ENCODE results near the gene KLF2. TPM values are rescaled to one million over a fixed set of nuclear protein-coding genes. Genes with fewer than 3 reads are reported as not detected.
A peak's percentile ranks its signal among the peaks of the same experiment; 100 is the strongest.

The KLF2 gene
- total and polyA plus RNA-seq, 2 donors (not counting 1 experiment from before 2014, with no cell fraction given) = 242 to 3,965 TPM

DNA sequence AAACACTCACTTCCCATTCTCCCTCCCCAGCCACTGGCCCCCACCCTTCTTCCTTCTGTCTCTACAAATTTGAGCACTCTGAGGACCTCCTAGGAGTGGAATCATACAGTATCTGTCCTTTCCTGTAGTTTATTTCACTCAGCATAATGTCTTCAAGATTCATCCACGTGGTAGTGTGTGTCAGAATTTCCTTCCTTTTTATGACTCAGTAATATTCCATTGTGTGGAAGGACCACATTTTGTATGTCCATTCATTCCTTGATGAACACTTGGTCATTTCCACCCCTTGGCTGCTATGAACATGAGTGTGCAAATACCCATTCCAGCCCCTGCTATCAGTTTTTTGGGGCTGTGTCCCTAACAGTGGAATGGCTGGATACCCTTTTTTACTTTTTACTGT is 9.8 kb downstream of the KLF2 start:
- no peak overlapping the region for H2AFZ ChIP-seq (ENCODE audit: insufficient read depth, low read depth, low read length, poor library complexity, severe bottlenecking)
- no CpG with 5 or more reads among the region's 1 CpG for WGBS (ENCODE audit: insufficient coverage)

DNA sequence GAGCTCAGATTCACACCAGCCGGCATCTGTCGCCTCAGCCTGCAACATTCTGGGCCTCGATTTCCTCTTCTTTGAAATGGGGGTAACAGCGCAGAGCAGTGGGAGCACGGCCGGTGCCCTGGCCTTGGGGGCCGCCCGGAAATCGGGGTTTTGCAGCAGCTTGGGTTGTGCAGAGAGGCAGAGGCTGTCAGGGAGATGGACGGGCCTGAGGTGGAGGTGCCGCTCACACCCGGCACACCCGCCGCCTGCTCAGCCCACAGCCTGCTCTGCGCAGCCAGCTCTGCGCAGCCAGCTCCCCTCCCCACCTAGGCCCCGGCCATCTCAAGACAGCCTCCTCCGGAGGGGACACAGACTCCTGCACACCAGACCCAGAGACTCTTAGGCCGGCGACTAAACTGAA is 10.6 kb downstream of the KLF2 start:
- no peak overlapping the region for H3K9ac ChIP-seq (ENCODE audit: low read length)
- TF ChIP-seq, protein P1, sequence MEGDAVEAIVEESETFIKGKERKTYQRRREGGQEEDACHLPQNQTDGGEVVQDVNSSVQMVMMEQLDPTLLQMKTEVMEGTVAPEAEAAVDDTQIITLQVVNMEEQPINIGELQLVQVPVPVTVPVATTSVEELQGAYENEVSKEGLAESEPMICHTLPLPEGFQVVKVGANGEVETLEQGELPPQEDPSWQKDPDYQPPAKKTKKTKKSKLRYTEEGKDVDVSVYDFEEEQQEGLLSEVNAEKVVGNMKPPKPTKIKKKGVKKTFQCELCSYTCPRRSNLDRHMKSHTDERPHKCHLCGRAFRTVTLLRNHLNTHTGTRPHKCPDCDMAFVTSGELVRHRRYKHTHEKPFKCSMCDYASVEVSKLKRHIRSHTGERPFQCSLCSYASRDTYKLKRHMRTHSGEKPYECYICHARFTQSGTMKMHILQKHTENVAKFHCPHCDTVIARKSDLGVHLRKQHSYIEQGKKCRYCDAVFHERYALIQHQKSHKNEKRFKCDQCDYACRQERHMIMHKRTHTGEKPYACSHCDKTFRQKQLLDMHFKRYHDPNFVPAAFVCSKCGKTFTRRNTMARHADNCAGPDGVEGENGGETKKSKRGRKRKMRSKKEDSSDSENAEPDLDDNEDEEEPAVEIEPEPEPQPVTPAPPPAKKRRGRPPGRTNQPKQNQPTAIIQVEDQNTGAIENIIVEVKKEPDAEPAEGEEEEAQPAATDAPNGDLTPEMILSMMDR (IDR thresholded peaks at IDR 0.05) = no peak
- no peak for TF ChIP-seq EZH2 (IDR thresholded peaks at IDR 0.05; ENCODE audit: borderline replicate concordance, insufficient read depth, low read depth, low read length, poor library complexity, severe bottlenecking)
- DNase-seq (no peak), ATAC-seq (ENCODE audit: low read depth) (no peak)
- WGBS (ENCODE audit: insufficient coverage) = 99% methylated on average over 17 of the region's 20 CpGs
- peaks cover 0 to 8% (median 0%) of the 10 kb centered on the region in 3 donors for H3K9me3 ChIP-seq (ENCODE audit: control extremely low read depth in 1 of 3, control insufficient read depth in 2 of 3, insufficient read depth in 1 of 3, low read length in 2 of 3)
- no peak overlapping the region for H2AFZ ChIP-seq (ENCODE audit: insufficient read depth, low read depth, low read length, poor library complexity, severe bottlenecking)
- H3K27ac ChIP-seq (ENCODE audit: low read length in 2 of 2) = no peak overlapping the region
- Mint-ChIP-seq H3K9me3 (ENCODE audit: insufficient read depth) (no peaks in the 10 kb centered on the region), H3K4me3 (no peak overlapping the region), H3K4me1 (peaks cover 46% of the 10 kb centered on the region), H3K27ac (no peak overlapping the region), H3K27me3 (no peaks in the 10 kb centered on the region)
- intact Hi-C loops (cut with micrococcal nuclease) = no loop called here
- H4K20me1 ChIP-seq (ENCODE audit: control insufficient read depth, insufficient read depth, low read length, poor library complexity, severe bottlenecking) = no peaks in the 10 kb centered on the region
- H3K4me2 ChIP-seq (replicated peaks; ENCODE audit: low read depth, low read length, poor library complexity, severe bottlenecking) = no peak overlapping the region
- no peak overlapping the region for H3K4me3 ChIP-seq (ENCODE audit: control extremely low read depth in 1 of 5, extremely low read depth in 1 of 5, insufficient read depth in 1 of 5, low read depth in 2 of 5, low read length in 4 of 5)
- peaks cover 22 to 49% of the 10 kb centered on the region in 2 donors for H3K4me1 ChIP-seq (ENCODE audit: control insufficient read depth in 2 of 2, insufficient read depth in 2 of 2, low read length in 2 of 2)
- H3K36me3 ChIP-seq (replicated peaks in 1 of 2; ENCODE audit: control extremely low read depth in 1 of 2, control insufficient read depth in 1 of 2, extremely low read depth in 1 of 2, insufficient read depth in 2 of 2, low read length in 1 of 2) = no peaks in the 10 kb centered on the region
- POLR2A ChIA-PET = interaction anchor here (1.0 kb wide), 1 partner anchor 36 kb away, joined by 3 read pairs; no protein-coding TSS in a partner anchor
- H3K27me3 ChIP-seq (replicated peaks in 1 of 4; ENCODE audit: control extremely low read depth in 1 of 4, control insufficient read depth in 3 of 4, insufficient read depth in 4 of 4, low read length in 3 of 4) = no peaks in the 10 kb centered on the region
- peaks cover 8% of the 10 kb centered on the region for H3K79me2 ChIP-seq (ENCODE audit: control insufficient read depth, insufficient read depth, low read length)
- CTCF ChIA-PET = interaction anchor here (0.6 to 1.4 kb wide), 4 partner anchors 21 to 81 kb away, joined by 3 to 4 read pairs (median 3); no protein-coding TSS in a partner anchor

More for the DNA sequence above, 9.8 kb downstream of the KLF2 start:
- H3K4me1 ChIP-seq (ENCODE audit: control insufficient read depth in 2 of 2, insufficient read depth in 2 of 2, low read length in 2 of 2) = peaks cover 28 to 51% of the 10 kb centered on the region in 2 donors
- intact Hi-C loops (cut with micrococcal nuclease) = no loop called here
- no peaks in the 10 kb centered on the region for H3K27me3 Mint-ChIP-seq
- no peak overlapping the region for H3K4me2 ChIP-seq (replicated peaks; ENCODE audit: low read depth, low read length, poor library complexity, severe bottlenecking)
- DNase-seq (no peak), ATAC-seq (ENCODE audit: low read depth) (no peak)
- H3K27ac ChIP-seq (ENCODE audit: low read length in 2 of 2) = no peak overlapping the region
- no peaks in the 10 kb centered on the region for H3K9me3 Mint-ChIP-seq (ENCODE audit: insufficient read depth)
- H3K36me3 ChIP-seq (replicated peaks in 1 of 2; ENCODE audit: control extremely low read depth in 1 of 2, control insufficient read depth in 1 of 2, extremely low read depth in 1 of 2, insufficient read depth in 2 of 2, low read length in 1 of 2) = no peaks in the 10 kb centered on the region
- no peak overlapping the region for H3K4me3 ChIP-seq (ENCODE audit: control extremely low read depth in 1 of 5, extremely low read depth in 1 of 5, insufficient read depth in 1 of 5, low read depth in 2 of 5, low read length in 4 of 5)
- TF ChIP-seq, protein P1 (IDR thresholded peaks at IDR 0.05) = no peak
- no peak for TF ChIP-seq EZH2 (IDR thresholded peaks at IDR 0.05; ENCODE audit: borderline replicate concordance, insufficient read depth, low read depth, low read length, poor library complexity, severe bottlenecking)
- peaks cover 8% of the 10 kb centered on the region for H3K79me2 ChIP-seq (ENCODE audit: control insufficient read depth, insufficient read depth, low read length)
- CTCF ChIA-PET = interaction anchor here (1.1 kb wide), 1 partner anchor 49 kb away, joined by 3 read pairs; no protein-coding TSS in a partner anchor
- H3K4me1 Mint-ChIP-seq = peaks cover 48% of the 10 kb centered on the region
- H3K27me3 ChIP-seq (replicated peaks in 1 of 4; ENCODE audit: control extremely low read depth in 1 of 4, control insufficient read depth in 3 of 4, insufficient read depth in 4 of 4, low read length in 3 of 4) = no peaks in the 10 kb centered on the region
- H3K9me3 ChIP-seq (ENCODE audit: control extremely low read depth in 1 of 3, control insufficient read depth in 2 of 3, insufficient read depth in 1 of 3, low read length in 2 of 3) = peaks cover 0 to 13% (median 0%) of the 10 kb centered on the region in 3 donors
- H3K9ac ChIP-seq (ENCODE audit: low read length) = no peak overlapping the region
- peak overlapping the region; percentile 34 for H3K27ac Mint-ChIP-seq
- peaks cover 7% of the 10 kb centered on the region for H4K20me1 ChIP-seq (ENCODE audit: control insufficient read depth, insufficient read depth, low read length, poor library complexity, severe bottlenecking)
- POLR2A ChIA-PET = interaction anchor here (1.0 to 1.3 kb wide), 3 partner anchors 12 to 37 kb away, joined by 3 to 5 read pairs (median 3); no protein-coding TSS in a partner anchor
- no peak overlapping the region for H3K4me3 Mint-ChIP-seq

Measured in B cell (primary cell).